NB4 (cell line): ENCODE measurements around the gene RNF212.

Experiments used
- DNase-seq: peaks from one replicate; pipeline ENCODE4 v3.0.0; 2010; ENCODE audit warnings: low read depth
- H3K4me3 ChIP-seq: one replicate; pipeline ENCODE4 v1.5.1; 2011; ENCODE audit warnings: mild to moderate bottlenecking, low read depth, low read length, moderate library complexity
- MYC ChIP-seq: IDR thresholded peaks from 2 replicates; pipeline ENCODE4 v1.6.1; 2011; ENCODE audit warnings: low read depth, low read length
- POLR2A ChIP-seq: IDR thresholded peaks from 2 replicates; pipeline ENCODE4 v1.6.1; 2011; ENCODE audit warnings: mild to moderate bottlenecking; ENCODE audit not compliant: insufficient read length; ENCODE audit errors: extremely low read depth
- TF ChIP-seq, protein P1 (sequence below): IDR thresholded peaks from one replicate; pipeline ENCODE4 v1.5.1; 2012; ENCODE audit warnings: low read depth, low read length
- TF ChIP-seq, protein P2 (sequence below): IDR thresholded peaks from 2 replicates; pipeline ENCODE4 v1.6.1; 2011; ENCODE audit warnings: low read depth, low read length

RNF212 gene

DNA sequence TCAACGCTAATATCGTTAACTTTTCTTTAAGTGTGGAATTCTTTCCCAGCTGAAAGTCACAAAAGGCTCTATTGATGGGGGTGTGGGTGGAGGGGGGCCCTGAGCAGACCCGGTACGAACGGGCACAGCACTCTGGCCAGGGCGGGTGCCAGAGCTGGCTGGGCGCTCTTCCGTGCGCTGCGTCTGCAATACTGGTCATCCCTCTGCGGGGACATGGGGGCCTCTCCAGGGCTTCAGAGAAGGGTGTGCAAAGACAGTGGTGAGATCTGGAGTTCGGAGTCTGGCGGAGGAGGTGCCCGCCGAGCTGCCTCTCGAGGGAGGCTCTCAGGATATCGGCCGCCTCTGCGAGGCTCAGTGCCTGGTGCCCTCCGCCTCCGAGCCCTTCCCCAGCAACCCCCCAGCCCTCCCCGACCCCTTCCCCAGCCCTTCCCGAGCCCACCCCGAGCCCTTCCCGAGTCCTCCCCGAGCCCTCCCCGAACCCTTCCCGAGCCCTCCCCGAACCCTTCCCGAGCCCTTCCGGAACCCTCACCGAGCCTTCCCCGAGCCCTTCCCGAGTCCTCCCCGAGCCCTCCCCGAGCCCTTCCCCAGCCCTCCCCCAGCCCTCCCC, 67.7 kb downstream of the RNF212 start:
- H3K4me3 ChIP-seq, result no peak overlapping the region
- TF ChIP-seq POLR2A, result no peak
- DNase-seq, result no peak

DNA sequence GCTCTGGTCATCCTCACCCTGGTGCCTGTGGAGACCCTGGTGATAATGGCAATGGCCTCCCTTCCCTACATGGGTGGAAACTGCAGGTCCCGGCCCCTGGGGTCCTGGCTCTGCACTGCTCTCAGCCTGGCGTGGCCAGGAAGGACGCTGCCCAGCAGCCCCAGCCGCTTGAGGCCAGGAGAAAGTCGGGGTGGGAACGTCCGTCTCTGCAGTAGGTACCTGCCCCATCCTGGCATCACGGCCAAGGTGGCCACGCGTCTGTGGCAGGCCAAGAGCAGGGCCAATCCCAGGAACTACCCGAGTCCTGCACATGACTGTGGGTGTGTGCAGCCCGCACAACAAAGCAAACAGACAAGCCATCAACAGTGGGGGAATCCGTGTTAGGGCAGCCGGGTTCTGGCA, 68.2 kb downstream of the RNF212 start:
- no peak overlapping the region for H3K4me3 ChIP-seq
- no peak for TF ChIP-seq POLR2A
- TF ChIP-seq, protein P1, sequence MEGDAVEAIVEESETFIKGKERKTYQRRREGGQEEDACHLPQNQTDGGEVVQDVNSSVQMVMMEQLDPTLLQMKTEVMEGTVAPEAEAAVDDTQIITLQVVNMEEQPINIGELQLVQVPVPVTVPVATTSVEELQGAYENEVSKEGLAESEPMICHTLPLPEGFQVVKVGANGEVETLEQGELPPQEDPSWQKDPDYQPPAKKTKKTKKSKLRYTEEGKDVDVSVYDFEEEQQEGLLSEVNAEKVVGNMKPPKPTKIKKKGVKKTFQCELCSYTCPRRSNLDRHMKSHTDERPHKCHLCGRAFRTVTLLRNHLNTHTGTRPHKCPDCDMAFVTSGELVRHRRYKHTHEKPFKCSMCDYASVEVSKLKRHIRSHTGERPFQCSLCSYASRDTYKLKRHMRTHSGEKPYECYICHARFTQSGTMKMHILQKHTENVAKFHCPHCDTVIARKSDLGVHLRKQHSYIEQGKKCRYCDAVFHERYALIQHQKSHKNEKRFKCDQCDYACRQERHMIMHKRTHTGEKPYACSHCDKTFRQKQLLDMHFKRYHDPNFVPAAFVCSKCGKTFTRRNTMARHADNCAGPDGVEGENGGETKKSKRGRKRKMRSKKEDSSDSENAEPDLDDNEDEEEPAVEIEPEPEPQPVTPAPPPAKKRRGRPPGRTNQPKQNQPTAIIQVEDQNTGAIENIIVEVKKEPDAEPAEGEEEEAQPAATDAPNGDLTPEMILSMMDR, result no peak
- no peak for DNase-seq

DNA sequence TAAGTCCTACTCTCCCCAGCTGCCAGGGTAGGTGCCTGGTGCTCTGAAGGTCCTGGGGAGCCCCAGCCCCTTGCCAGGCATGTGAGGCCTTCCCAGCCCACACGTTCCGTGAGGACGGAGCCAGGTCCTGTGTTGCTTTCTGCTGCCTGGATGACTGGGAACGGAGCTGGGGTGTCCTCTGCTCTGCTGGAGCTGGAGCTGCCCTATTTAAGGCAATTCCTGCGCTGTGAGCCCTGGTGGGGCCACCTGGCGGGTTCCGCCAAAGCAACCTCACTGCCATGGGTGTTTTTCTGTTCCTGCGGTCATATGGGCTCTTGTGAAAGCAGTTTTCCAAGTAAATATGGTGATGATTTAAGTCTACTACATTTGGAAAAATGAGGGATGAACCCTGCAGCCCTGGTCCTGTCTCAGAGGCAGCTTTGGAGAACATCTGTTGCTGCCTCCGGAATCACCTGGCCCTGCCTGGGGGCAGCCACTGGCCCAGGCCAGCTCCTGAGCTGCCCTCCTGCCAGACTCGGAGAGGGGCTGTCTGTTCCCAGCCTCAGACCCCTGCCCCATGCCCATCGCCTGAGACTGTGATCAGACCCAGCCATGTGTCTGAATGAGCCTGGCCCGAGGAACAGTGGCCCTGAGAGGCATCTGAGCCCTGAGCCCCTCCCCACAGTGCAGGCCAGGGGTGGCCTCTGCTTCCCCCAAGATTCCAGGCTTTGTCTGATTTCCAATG, 68.7 kb downstream of the RNF212 start:
- H3K4me3 ChIP-seq, result no peak overlapping the region
- TF ChIP-seq, protein P2, sequence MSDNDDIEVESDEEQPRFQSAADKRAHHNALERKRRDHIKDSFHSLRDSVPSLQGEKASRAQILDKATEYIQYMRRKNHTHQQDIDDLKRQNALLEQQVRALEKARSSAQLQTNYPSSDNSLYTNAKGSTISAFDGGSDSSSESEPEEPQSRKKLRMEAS, result no peak
- no peak for TF ChIP-seq POLR2A
- DNase-seq, result no peak

DNA sequence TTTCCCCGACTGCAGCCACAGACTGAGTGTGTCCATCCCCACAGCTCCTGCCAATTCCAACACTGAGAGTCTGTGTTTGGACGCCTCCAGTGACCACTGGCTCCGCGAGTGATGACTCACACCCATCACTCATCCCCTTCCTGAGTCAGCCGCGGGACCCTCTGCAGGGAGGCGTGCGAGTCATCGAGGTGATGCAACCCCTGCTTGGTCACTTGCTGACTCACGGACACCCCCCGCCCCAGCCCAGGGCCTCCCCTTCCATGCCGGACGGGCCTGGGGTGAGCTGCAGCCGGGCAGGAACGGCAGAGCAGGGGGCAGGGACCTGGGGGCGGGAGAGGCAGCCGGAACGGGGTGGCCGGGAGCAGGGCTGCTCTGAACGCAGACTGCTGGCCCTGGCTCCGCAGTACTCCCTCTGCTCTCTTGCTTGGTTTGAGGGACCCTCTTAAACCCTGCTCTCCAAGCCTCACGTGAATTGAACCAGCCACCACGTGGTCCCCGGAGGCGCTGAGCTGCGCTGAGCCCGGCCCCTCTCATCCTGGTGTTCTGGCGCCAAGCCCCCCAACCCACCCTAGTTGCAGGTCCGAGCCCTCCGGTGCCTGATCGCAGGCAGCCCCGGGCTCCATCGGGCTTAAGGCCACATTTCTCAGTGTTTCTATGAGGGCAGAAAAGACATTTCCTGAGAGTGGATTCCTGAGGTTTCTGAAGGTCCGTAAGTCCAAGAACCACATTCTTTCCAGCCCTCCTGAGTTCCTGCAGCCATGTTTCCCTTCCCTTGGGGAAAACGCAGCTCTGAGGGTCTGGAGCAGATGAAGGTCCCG, 69.5 kb downstream of the RNF212 start:
- DNase-seq, result peak; percentile 100
- no peak overlapping the region for H3K4me3 ChIP-seq
- TF ChIP-seq POLR2A (peak; percentile 65), MYC (peak; percentile 74)
- TF ChIP-seq, protein P1, result no peak
- TF ChIP-seq, protein P2, result peak; percentile 97

DNA sequence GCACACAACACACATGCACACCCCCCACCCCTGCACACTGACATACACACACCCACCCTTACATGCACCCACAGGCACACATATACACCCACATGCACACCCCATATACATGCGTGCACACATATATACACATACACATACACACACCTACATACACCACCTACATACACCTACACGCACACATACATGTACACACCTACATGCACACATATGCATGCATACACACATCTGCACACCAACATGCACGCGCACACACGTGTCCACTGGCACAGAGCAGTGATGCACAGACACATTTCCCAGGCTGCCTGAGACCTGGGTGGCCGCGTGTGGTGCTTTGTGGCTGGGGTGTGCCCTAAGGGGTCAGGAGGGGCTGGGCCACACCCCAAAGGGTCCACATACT, 70.2 kb downstream of the RNF212 start:
- TF ChIP-seq MYC (no peak), POLR2A (no peak)
- TF ChIP-seq, protein P1, result no peak
- TF ChIP-seq, protein P2, result no peak
- no peak overlapping the region for H3K4me3 ChIP-seq
- DNase-seq, result no peak

DNA sequence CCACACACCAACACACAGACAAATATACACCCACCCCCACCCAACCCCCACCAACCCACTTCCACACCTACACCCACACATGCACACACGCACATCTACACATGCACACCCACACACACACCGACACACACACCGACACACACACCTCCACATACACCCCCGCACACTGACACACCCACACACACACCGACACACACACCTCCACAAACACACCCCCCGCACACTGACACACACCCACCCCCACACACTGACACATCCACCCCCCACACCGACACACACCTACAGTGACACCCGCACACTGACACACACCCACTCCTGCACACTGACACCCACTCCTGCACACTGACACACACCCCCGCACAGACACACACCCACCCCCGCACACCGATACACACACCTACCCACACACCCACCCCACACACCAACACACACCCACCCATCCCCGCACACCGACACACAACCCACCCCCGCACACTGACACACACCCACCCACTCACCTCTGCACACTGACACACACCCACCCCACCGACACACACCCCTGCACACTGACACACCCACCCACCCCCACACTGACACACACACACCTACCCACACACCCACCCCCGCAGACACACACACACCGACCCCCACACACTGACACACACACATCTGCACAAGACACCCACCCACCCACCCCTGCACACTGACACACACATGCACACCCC, 70.9 kb downstream of the RNF212 start:
- H3K4me3 ChIP-seq, result no peak overlapping the region
- no peak for DNase-seq
- TF ChIP-seq, protein P1, result no peak
- TF ChIP-seq MYC (no peak), POLR2A (no peak)
- TF ChIP-seq, protein P2, result no peak
